OCI-LY7 (cell line): ENCODE measurements around the gene MAN1A2. TPM values are rescaled to one million over a fixed set of nuclear protein-coding genes. Genes with fewer than 3 reads are reported as not detected.

Experiments
- BruUV-seq: library from RNA; stranded (reverse); fragments of 400-500 nt; replicated peaks from 2 replicates; lab custom pipeline; 2021; lab: Mats Ljungman, UMichigan
- CTCF ChIA-PET: fragments of 300-600 bp; sonication (Branson Sonifier 250); formaldehyde crosslinking; loops from one replicate; lab custom pipeline; 2022; ENCODE audit warnings: antibody characterized with exemption; ENCODE audit not compliant: unreplicated experiment; lab: Charles Lee
- POLR2A ChIA-PET: fragments of 300-600 bp; sonication (Branson Sonifier 250); formaldehyde crosslinking; loops from one replicate; lab custom pipeline; 2022; ENCODE audit warnings: antibody characterized with exemption; lab: Charles Lee
- DNase-seq: peaks from one replicate; pipeline ENCODE4 v3.0.0-alpha.2; 2015; ENCODE audit warnings: low spot score
- H2AFZ ChIP-seq: fragments of 200-600 bp; sonication (generic), shearing (Covaris generic); 2 replicates; pipeline ENCODE4 v1.6.1; 2014; ENCODE audit warnings: mild to moderate bottlenecking, antibody characterized with exemption, low read length, moderate library complexity
- H3K27ac ChIP-seq: fragments of 200-600 bp; sonication (generic); 2 replicates; pipeline ENCODE4 v1.5.1; 2014; ENCODE audit warnings: mixed run types, low read depth, mild to moderate bottlenecking, moderate library complexity, low read length, inconsistent platforms; ENCODE audit not compliant: poor library complexity, severe bottlenecking
- H3K36me3 ChIP-seq: fragments of 200-600 bp; sonication (generic); 2 replicates; pipeline ENCODE4 v1.6.1; 2014; ENCODE audit warnings: mild to moderate bottlenecking, antibody characterized with exemption, low read length, moderate library complexity, mixed read lengths; ENCODE audit not compliant: insufficient read depth
- H3K4me1 ChIP-seq: fragments of 200-600 bp; sonication (generic); 2 replicates; pipeline ENCODE4 v1.5.1; 2014; ENCODE audit warnings: mild to moderate bottlenecking, low read length; ENCODE audit not compliant: insufficient read depth, poor library complexity, severe bottlenecking
- H3K4me2 ChIP-seq: fragments of 200-600 bp; sonication (generic); 2 replicates; pipeline ENCODE4 v1.6.1; 2014; ENCODE audit warnings: mild to moderate bottlenecking, low read length
- H3K4me3 ChIP-seq: fragments of 200-600 bp; sonication (generic); 2 replicates; pipeline ENCODE4 v1.5.1; 2014; ENCODE audit warnings: mild to moderate bottlenecking, low read depth, low read length; ENCODE audit not compliant: poor library complexity, severe bottlenecking
- H3K79me2 ChIP-seq: fragments of 200-600 bp; sonication (generic); 2 replicates; pipeline ENCODE4 v1.6.1; 2016; ENCODE audit warnings: low read depth, mild to moderate bottlenecking, low read length, moderate library complexity, mixed read lengths; ENCODE audit not compliant: insufficient read depth
- H3K9me2 ChIP-seq: fragments of 200-600 bp; sonication (generic); 2 replicates; pipeline ENCODE4 v1.6.1; 2016; ENCODE audit warnings: mild to moderate bottlenecking, low read length, mixed read lengths; ENCODE audit not compliant: insufficient read depth
- H3K9me3 ChIP-seq: fragments of 200-600 bp; sonication (generic); 2 replicates; pipeline ENCODE4 v1.6.1; 2014; ENCODE audit warnings: mild to moderate bottlenecking, mixed run types, low read length, mixed read lengths
- H4K20me1 ChIP-seq: fragments of 200-600 bp; sonication (generic); 2 replicates; pipeline ENCODE4 v1.6.1; 2014; ENCODE audit warnings: mild to moderate bottlenecking, antibody characterized with exemption, low read length, moderate library complexity, mixed read lengths; ENCODE audit not compliant: insufficient read depth
- CTCF ChIP-seq: fragments of 200-600 bp; sonication (generic); conservative IDR thresholded peaks from 2 replicates; pipeline ENCODE4 v1.5.1; 2014; ENCODE audit warnings: mild to moderate bottlenecking, antibody characterized with exemption, low read length, moderate library complexity, mixed read lengths
- EZH2phosphoT487 ChIP-seq: fragments of 200-600 bp; sonication (generic); IDR thresholded peaks from 2 replicates; pipeline ENCODE4 v1.6.1; 2018; ENCODE audit warnings: low read depth, borderline replicate concordance, mild to moderate bottlenecking, mixed run types, antibody characterized with exemption, low read length, moderate library complexity, mixed read lengths
- intact Hi-C: fragments of 100-400 bp; cut with micrococcal nuclease; formaldehyde crosslinking; loops from one replicate; pipeline ENCODE4 v1.10.0; 2022; ENCODE audit not compliant: unreplicated experiment
- total RNA-seq, 2 experiments: library from RNA; depleted of rRNA in 1 of 2; stranded (reverse); fragments of >200 nt in 1 of 2; shearing (Covaris generic) in 1 of 2; gene quantifications; 2 replicates each; pipeline ENCODE4 v1.2.3, GENCODE V29; 2014 to 2022

Gene MAN1A2
- total RNA-seq, 2 experiments from 2014 or later, result 16.1 to 27.5 TPM

- no peak overlapping the region for H3K27ac ChIP-seq
- BruUV-seq, result no TSS peak
- H3K4me3 ChIP-seq, result no peak overlapping the region
- CTCF ChIA-PET, result no interaction called here
- H3K9me2 ChIP-seq, result no peaks in the 10 kb centered on the region
- intact Hi-C loops, result no loop called here
- H3K9me3 ChIP-seq, result no peaks in the 10 kb centered on the region
- POLR2A ChIA-PET, result interaction anchor here (0.6 kb wide), 1 partner anchor 280 kb away, joined by 4 read pairs; no protein-coding TSS in a partner anchor
- peaks cover 18% of the 10 kb centered on the region for H3K4me1 ChIP-seq
- no peaks in the 10 kb centered on the region for H3K36me3 ChIP-seq
- H3K4me2 ChIP-seq, result no peak overlapping the region
- no peaks in the 10 kb centered on the region for H3K79me2 ChIP-seq
- DNase-seq, result no peak
- H4K20me1 ChIP-seq, result no peaks in the 10 kb centered on the region
- TF ChIP-seq CTCF (no peak), EZH2phosphoT487 (no peak)
- no peak overlapping the region for H2AFZ ChIP-seq
Observed at GRCh38 chr1:117544509-117545109, 177.4 kb downstream of the MAN1A2 start.

GRCh38 chr1:117546467-117546866 is 179.2 kb downstream of the MAN1A2 start:
- Histone ChIP-seq H3K9me2 (no peaks in the 10 kb centered on the region), H3K36me3 (no peaks in the 10 kb centered on the region), H3K27ac (no peak overlapping the region), H3K79me2 (no peaks in the 10 kb centered on the region), H2AFZ (no peak overlapping the region), H3K4me1 (peaks cover 12% of the 10 kb centered on the region), H4K20me1 (no peaks in the 10 kb centered on the region), H3K4me3 (no peak overlapping the region), H3K9me3 (no peaks in the 10 kb centered on the region), H3K4me2 (no peak overlapping the region)
- TF ChIP-seq EZH2phosphoT487, result no peak
- no peak for TF ChIP-seq CTCF
- no TSS peak for BruUV-seq
- ChIA-PET CTCF (no interaction called here), POLR2A (no interaction called here)
- DNase-seq, result no peak
- intact Hi-C loops, result no loop called here

GRCh38 chr1:117553471-117553870 is 186.2 kb downstream of the MAN1A2 start:
- H3K4me1 ChIP-seq, result peaks cover 11% of the 10 kb centered on the region
- no peaks in the 10 kb centered on the region for H3K9me2 ChIP-seq
- H3K79me2 ChIP-seq, result no peaks in the 10 kb centered on the region
- ChIA-PET CTCF (no interaction called here), POLR2A (no interaction called here)
- H2AFZ ChIP-seq, result no peak overlapping the region
- H3K9me3 ChIP-seq, result no peaks in the 10 kb centered on the region
- H3K4me3 ChIP-seq, result no peak overlapping the region
- TF ChIP-seq CTCF (no peak), EZH2phosphoT487 (no peak)
- H3K27ac ChIP-seq, result no peak overlapping the region
- no peak for DNase-seq
- no peaks in the 10 kb centered on the region for H4K20me1 ChIP-seq
- H3K4me2 ChIP-seq, result no peak overlapping the region
- intact Hi-C loops, result no loop called here
- H3K36me3 ChIP-seq, result no peaks in the 10 kb centered on the region
- no TSS peak for BruUV-seq
